Middle frontal gyrus (tissue), 1 donor: Measurements from ENCODE around the gene DNAJC5.
"Not testable (repeated sequence)": the region's sequence is repeated elsewhere in the genome, so short reads cannot be mapped to it uniquely, and the experiment has no call there.

Experiments used
- DNase-seq: peaks from one replicate; pipeline ENCODE4 v3.0.0-alpha.2; 2015; ENCODE audit warnings: low spot score; ENCODE audit errors: extremely low spot score

The DNAJC5 gene

GRCh38 chr20:63967330-63968135 is 72.6 kb downstream of the DNAJC5 start:
- no peak for DNase-seq

- DNase-seq: no peak
These were observed 73.4 kb downstream of the DNAJC5 start for GRCh38 chr20:63968136-63968927.

- DNase-seq: no peak
These were observed 74.2 kb downstream of the DNAJC5 start for GRCh38 chr20:63968928-63969760.

- DNase-seq: no peak
These were observed 75.2 kb downstream of the DNAJC5 start, which contains the start of gene ZNF512B for GRCh38 chr20:63969838-63970713. ZNF512B (minus strand) TSS chr20:63969930; CDS start chr20:63967950, 1,980 bp downstream.

- no peak for DNase-seq
These were observed 75.9 kb downstream of the DNAJC5 start for GRCh38 chr20:63970714-63971431.

- not testable (repeated sequence) for DNase-seq
These were observed 77.0 kb downstream of the DNAJC5 start for GRCh38 chr20:63971960-63972311.

- no peak for DNase-seq
These were observed 77.6 kb downstream of the DNAJC5 start for GRCh38 chr20:63972312-63973159.

- DNase-seq: no peak
These were observed 78.2 kb downstream of the DNAJC5 start for GRCh38 chr20:63973160-63973479.

- peak; percentile 77 for DNase-seq
These were observed 78.9 kb downstream of the DNAJC5 start for GRCh38 chr20:63973636-63974401.

- DNase-seq: no peak
These were observed 79.7 kb downstream of the DNAJC5 start for GRCh38 chr20:63974402-63975200.

GRCh38 chr20:63976511-63976910 is 81.6 kb downstream of the DNAJC5 start:
- DNase-seq: not testable (repeated sequence)

GRCh38 chr20:63976980-63977738 is 82.2 kb downstream of the DNAJC5 start:
- no peak for DNase-seq

- no peak for DNase-seq
These were observed 82.9 kb downstream of the DNAJC5 start for GRCh38 chr20:63977739-63978276.

- DNase-seq: peak; percentile 11
These were observed 83.6 kb downstream of the DNAJC5 start for GRCh38 chr20:63978319-63979228.

- DNase-seq: no peak
These were observed 84.3 kb downstream of the DNAJC5 start for GRCh38 chr20:63979229-63979556.
